Glutamatergic neuron (in vitro differentiated cells): Measurements from ENCODE around the gene CD44. TPM values are rescaled to one million over a fixed set of nuclear protein-coding genes. Genes with fewer than 3 reads are reported as not detected.

ENCODE experiments used
- DNase-seq: peaks from one replicate; pipeline ENCODE4 v3.0.0; 2022
- H3K27ac Mint-ChIP-seq: one replicate; pipeline ENCODE4 v1.8.0; 2020; ENCODE audit warnings: mild to moderate bottlenecking, mixed read lengths, inconsistent platforms; ENCODE audit not compliant: unreplicated experiment
- H3K27me3 Mint-ChIP-seq: one replicate; pipeline ENCODE4 v1.8.0; 2020; ENCODE audit warnings: mild to moderate bottlenecking, moderate library complexity, mixed read lengths, inconsistent platforms; ENCODE audit not compliant: unreplicated experiment
- H3K36me3 Mint-ChIP-seq: one replicate; pipeline ENCODE4 v1.8.0; 2020; ENCODE audit warnings: mild to moderate bottlenecking, mixed read lengths, inconsistent platforms; ENCODE audit not compliant: unreplicated experiment
- H3K4me1 Mint-ChIP-seq: one replicate; pipeline ENCODE4 v1.8.0; 2020; ENCODE audit warnings: mild to moderate bottlenecking, low read depth, mixed read lengths, inconsistent platforms; ENCODE audit not compliant: unreplicated experiment
- H3K4me3 Mint-ChIP-seq: one replicate; pipeline ENCODE4 v1.8.0; 2020; ENCODE audit warnings: mild to moderate bottlenecking, mixed read lengths, inconsistent platforms; ENCODE audit not compliant: unreplicated experiment
- H3K9me3 Mint-ChIP-seq: one replicate; pipeline ENCODE4 v1.8.0; 2020; ENCODE audit warnings: mild to moderate bottlenecking, moderate library complexity, mixed read lengths, inconsistent platforms; ENCODE audit not compliant: unreplicated experiment
- CTCF ChIP-seq: fragments of 200-600 bp; sonication (generic); IDR thresholded peaks from one replicate; pipeline ENCODE4 v1.5.0; 2021; ENCODE audit not compliant: partially characterized antibody, unreplicated experiment
- total RNA-seq: library from RNA; stranded (reverse); fragmentation: NEBNext Ultra II Directional; extraction: Animal tissue kit (Norgen Biotek cat#: 25700); gene quantifications from one replicate; pipeline ENCODE4 v1.2.1, GENCODE V29; 2021; ENCODE audit not compliant: unreplicated experiment

The CD44 gene
- total RNA-seq, 1 donor from 2014 or later = 0.71 TPM

- peaks cover 2% of the 10 kb centered on the region for H3K27me3 Mint-ChIP-seq
- peaks cover 3% of the 10 kb centered on the region for H3K4me1 Mint-ChIP-seq
- DNase-seq = no peak
- peaks cover 5% of the 10 kb centered on the region for H3K36me3 Mint-ChIP-seq
- no peak overlapping the region for H3K4me3 Mint-ChIP-seq
- no peak for TF ChIP-seq CTCF
- no peak overlapping the region for H3K27ac Mint-ChIP-seq
- no peaks in the 10 kb centered on the region for H3K9me3 Mint-ChIP-seq
These were observed 68.8 kb downstream of the CD44 start for GRCh38 chr11:35207471-35208403.

GRCh38 chr11:35208795-35209194, 69.8 kb downstream of the CD44 start:
- H3K27ac Mint-ChIP-seq = no peak overlapping the region
- no peak for DNase-seq
- H3K27me3 Mint-ChIP-seq = peaks cover 2% of the 10 kb centered on the region
- no peaks in the 10 kb centered on the region for H3K9me3 Mint-ChIP-seq
- no peak overlapping the region for H3K4me3 Mint-ChIP-seq
- H3K4me1 Mint-ChIP-seq = peaks cover 3% of the 10 kb centered on the region
- peaks cover 5% of the 10 kb centered on the region for H3K36me3 Mint-ChIP-seq
- TF ChIP-seq CTCF = no peak

- Mint-ChIP-seq H3K27ac (no peak overlapping the region), H3K4me3 (no peak overlapping the region), H3K27me3 (peaks cover 2% of the 10 kb centered on the region)
These were observed 72.0 kb downstream of the CD44 start for GRCh38 chr11:35210876-35211546.

GRCh38 chr11:35211952-35212351, 73.0 kb downstream of the CD44 start:
- Mint-ChIP-seq H3K9me3 (no peaks in the 10 kb centered on the region), H3K27me3 (peaks cover 2% of the 10 kb centered on the region), H3K27ac (no peak overlapping the region), H3K36me3 (peaks cover 5% of the 10 kb centered on the region), H3K4me3 (no peak overlapping the region), H3K4me1 (no peaks in the 10 kb centered on the region)
- no peak for DNase-seq
- no peak for TF ChIP-seq CTCF

More at GRCh38 chr11:35210876-35211546, 72.0 kb downstream of the CD44 start:
- peaks cover 5% of the 10 kb centered on the region for H3K36me3 Mint-ChIP-seq
- TF ChIP-seq CTCF = no peak
- no peaks in the 10 kb centered on the region for H3K9me3 Mint-ChIP-seq
- DNase-seq = no peak
- no peaks in the 10 kb centered on the region for H3K4me1 Mint-ChIP-seq

- H3K27ac Mint-ChIP-seq = no peak overlapping the region
- no peak for TF ChIP-seq CTCF
- no peaks in the 10 kb centered on the region for H3K9me3 Mint-ChIP-seq
- no peak overlapping the region for H3K4me3 Mint-ChIP-seq
- no peak for DNase-seq
- H3K36me3 Mint-ChIP-seq = peaks cover 5% of the 10 kb centered on the region
- H3K27me3 Mint-ChIP-seq = no peaks in the 10 kb centered on the region
- H3K4me1 Mint-ChIP-seq = no peaks in the 10 kb centered on the region
These were observed 75.3 kb downstream of the CD44 start for GRCh38 chr11:35214226-35214770.
